Astrocyte of the cerebellum (primary cell): ENCODE results near the gene GAS6.

Source experiments
- DNase-seq: peaks from one replicate; pipeline ENCODE4 v3.0.0-alpha.2; 2011; ENCODE audit warnings: low read depth
- H3K4me3 ChIP-seq: 2 replicates; pipeline ENCODE4 v1.5.1; 2011; ENCODE audit warnings: mild to moderate bottlenecking, low read depth, low read length, moderate library complexity
- in situ Hi-C: cut with HindIII; loops from 2 replicates; pipeline ENCODE4 v1.10.0; 2017; ENCODE audit warnings: low sequenced_read_pairs
- TF ChIP-seq, protein P1 (sequence below): IDR thresholded peaks from 2 replicates; pipeline ENCODE4 v1.5.1; 2012; ENCODE audit warnings: low read length, low read depth, moderate library complexity, mild to moderate bottlenecking; ENCODE audit errors: missing control alignments

GAS6 gene

DNA sequence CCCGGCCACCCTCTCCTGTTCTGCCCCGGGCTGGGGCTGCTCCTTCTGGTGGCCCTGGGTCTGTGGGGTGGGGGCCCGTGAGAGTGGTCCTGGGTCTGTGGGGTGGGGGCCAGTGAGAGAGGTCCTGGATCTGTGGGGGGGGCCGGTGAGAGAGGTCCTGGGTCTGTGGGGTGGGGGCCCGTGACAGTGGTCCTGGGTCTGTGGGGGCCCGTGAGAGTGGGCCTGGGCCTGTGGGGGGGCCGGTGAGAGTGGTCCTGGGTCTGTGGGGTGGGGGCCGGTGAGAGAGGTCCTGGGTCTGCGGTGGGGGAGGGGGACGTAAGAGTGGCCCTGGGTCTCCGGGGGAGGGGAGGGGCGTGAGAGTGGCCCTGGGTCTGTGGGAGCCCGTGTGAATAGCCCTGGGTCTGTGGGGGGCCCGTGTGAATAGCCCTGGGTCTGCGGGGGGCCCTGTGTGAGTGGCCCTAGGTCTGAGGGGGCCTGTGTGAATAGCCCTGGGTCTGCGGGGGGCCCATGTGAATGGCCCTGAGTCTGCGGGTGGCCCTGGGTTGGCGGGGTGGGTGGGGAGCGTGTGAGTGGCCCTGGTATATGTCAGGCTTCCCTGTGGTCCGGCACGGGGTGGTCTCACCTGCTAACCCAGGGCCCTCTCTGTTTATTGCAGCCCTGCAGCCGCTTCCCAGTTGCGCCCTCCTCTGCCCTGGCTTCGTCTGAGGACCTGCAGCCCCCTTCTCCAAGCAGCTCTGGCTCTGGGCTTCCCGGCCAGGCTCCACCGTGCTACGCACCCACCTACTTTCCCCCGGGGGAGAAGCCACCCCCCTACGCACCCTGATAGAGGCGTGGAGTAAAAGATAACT is 52.6 kb downstream of the GAS6 start:
- in situ Hi-C loops: loop anchor here (5.0 kb wide), 1 partner anchor 246 kb away; no protein-coding TSS in a partner anchor
- H3K4me3 ChIP-seq: no peak overlapping the region
- no peak for DNase-seq
- TF ChIP-seq, protein P1, sequence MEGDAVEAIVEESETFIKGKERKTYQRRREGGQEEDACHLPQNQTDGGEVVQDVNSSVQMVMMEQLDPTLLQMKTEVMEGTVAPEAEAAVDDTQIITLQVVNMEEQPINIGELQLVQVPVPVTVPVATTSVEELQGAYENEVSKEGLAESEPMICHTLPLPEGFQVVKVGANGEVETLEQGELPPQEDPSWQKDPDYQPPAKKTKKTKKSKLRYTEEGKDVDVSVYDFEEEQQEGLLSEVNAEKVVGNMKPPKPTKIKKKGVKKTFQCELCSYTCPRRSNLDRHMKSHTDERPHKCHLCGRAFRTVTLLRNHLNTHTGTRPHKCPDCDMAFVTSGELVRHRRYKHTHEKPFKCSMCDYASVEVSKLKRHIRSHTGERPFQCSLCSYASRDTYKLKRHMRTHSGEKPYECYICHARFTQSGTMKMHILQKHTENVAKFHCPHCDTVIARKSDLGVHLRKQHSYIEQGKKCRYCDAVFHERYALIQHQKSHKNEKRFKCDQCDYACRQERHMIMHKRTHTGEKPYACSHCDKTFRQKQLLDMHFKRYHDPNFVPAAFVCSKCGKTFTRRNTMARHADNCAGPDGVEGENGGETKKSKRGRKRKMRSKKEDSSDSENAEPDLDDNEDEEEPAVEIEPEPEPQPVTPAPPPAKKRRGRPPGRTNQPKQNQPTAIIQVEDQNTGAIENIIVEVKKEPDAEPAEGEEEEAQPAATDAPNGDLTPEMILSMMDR: no peak

DNA sequence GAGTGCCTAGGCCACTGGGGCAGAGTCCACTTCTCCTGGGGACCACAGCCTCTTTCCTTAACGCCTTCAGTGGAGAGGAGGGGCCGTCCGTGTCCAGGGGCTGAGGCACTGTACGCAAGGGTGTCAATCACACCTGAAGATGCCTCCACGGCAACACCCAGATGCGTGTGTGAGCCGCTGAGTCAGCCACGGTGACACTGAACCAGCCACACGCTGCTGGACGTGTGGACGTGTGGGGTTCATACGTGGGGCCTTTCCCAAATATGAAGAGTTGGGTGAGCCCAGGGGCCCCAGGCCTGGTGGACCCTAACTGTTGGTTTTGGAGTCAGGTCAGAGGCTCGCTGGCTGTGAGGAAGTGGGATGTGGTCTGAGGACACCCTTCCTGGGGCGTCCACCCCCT is 53.2 kb downstream of the GAS6 start:
- in situ Hi-C loops: loop anchor here (5.0 kb wide), 1 partner anchor 247 kb away; no protein-coding TSS in a partner anchor
- no peak for DNase-seq
- TF ChIP-seq, protein P1: no peak
- H3K4me3 ChIP-seq: no peak overlapping the region

DNA sequence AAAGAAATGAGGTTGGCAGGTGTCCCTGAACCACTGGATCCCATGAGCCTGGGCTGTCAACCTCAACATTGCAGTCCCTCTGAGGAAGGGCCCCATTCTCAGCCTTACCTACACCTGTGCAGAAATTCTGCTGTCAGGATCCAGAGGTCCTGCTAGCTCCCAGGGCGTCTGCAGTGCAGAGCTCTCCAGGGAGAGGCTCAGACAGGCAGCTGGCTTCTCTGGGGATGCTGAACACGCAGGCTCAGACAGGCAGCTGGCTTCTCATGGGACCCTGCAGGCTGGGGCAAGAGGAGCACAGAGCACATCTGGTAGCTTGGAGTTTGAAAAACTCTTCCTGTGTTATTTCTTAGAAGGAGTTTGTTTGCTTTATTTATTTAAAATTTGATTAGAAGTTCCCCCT is 53.9 kb downstream of the GAS6 start:
- in situ Hi-C loops: loop anchor here (5.0 kb wide), 1 partner anchor 247 kb away; no protein-coding TSS in a partner anchor
- no peak for DNase-seq
- no peak overlapping the region for H3K4me3 ChIP-seq
- TF ChIP-seq, protein P1: no peak

DNA sequence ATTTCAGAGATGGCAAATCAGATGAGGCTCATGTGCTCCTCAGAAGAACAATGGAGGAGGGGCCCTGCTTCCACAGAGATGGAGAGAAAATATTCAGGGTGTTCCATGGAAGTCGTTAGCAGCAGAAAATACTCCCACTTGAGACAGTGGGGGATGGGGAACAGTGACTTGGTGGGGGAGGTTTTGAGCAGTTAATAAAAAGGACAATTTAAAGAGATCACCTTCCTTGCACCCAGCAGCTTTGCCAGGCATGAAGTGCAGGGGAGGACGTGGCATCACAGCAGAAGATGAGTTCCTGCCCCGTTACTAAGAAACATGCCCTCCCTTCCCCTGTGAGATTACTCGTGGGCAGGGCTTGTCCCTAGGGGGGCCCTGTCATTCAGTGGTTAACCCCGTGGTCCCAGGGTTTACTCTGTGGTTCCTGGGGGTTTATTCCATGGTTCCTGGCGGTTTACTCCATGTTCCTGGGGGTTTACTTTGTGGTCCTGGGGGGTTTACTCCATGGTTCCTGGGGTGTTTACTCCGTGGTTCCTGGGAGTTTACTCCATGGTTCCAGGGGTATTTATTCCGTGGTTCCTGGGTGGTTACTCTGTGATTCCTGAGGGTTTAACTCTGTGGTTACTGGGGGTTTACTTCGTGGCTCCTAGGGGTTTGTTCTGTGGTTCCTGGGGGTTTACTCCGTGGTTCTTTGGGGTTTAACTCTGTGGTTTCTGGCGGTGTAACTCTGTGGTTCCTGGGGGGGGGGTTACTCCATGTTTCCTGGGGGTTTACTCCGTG is 55.6 kb downstream of the GAS6 start:
- in situ Hi-C loops: no loop called here
- no peak overlapping the region for H3K4me3 ChIP-seq
- DNase-seq: no peak
- TF ChIP-seq, protein P1: no peak

DNA sequence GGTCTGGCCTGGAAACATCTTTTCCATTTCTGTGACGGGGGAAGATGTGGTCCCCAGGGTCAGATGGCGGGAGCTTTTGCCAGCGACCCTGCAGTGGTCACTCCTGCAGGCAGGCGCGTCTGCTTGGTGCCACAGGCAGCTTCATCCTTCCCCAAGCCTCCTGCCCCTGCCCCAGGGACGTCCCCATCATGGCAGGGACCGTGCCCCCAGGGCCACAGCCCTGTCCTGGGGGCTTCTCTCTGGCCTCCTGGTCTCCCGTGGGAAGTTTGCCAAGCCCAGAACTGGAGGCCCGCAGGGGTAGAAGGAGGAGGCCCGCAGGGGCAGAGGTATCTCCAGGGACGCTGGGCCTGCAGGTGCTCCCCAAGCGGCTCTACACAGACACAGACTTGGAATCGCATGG is 57.4 kb downstream of the GAS6 start:
- H3K4me3 ChIP-seq: no peak overlapping the region
- TF ChIP-seq, protein P1: no peak
- in situ Hi-C loops: no loop called here
- no peak for DNase-seq

DNA sequence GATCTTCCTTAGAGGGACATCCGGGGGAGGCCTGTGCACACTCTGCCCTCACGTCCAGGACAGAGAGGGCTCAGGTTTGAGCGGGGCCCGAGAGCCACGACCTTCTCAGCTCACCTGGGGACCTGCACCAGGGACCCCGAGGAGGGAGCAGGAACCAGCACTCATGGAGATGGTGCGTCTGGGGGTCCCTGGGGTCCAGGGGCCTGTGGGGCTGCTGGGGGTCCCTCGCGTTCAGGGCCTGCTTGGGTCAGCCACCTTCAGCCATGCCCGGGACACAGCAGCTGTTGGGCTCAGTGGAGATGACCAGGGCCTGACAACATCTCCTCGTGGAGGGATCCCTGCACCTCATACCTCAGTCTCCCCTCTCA is 57.8 kb downstream of the GAS6 start:
- DNase-seq: no peak
- in situ Hi-C loops: no loop called here
- TF ChIP-seq, protein P1: no peak
- no peak overlapping the region for H3K4me3 ChIP-seq
